H1 (cell line): ENCODE data around the gene LUZP1. TPM values are rescaled to one million over a fixed set of nuclear protein-coding genes. Genes with fewer than 3 reads are reported as not detected.

Experiments
- EGR1 ChIP-seq: IDR thresholded peaks from 2 replicates; pipeline ENCODE4 v1.6.1; 2011; ENCODE audit warnings: low read depth, low read length, borderline replicate concordance
- HDAC2 ChIP-seq, 2 experiments: fragments of 300-600 bp in 1 of 2; sonication (generic) in 1 of 2; IDR thresholded peaks; 2 replicates each; pipeline ENCODE4 v1.6.1; 2011 to 2012; ENCODE audit warnings: low read depth in 2 of 2, low read length in 2 of 2, mild to moderate bottlenecking in 2 of 2, moderate library complexity in 2 of 2, borderline replicate concordance in 1 of 2, inconsistent platforms in 1 of 2
- POLR2AphosphoS5 ChIP-seq: IDR thresholded peaks from 2 replicates; pipeline ENCODE4 v1.6.1; 2011; ENCODE audit warnings: low read depth, low read length
- RAD21 ChIP-seq, 2 experiments: IDR thresholded peaks in 1 of 2; conservative IDR thresholded peaks in 1 of 2; 2 replicates each; pipeline ENCODE4 v1.6.1; 2011; ENCODE audit warnings: low read depth in 2 of 2, low read length in 2 of 2, improper control_type of control experiment in 1 of 2, inconsistent platforms in 1 of 2, mild to moderate bottlenecking in 1 of 2, moderate library complexity in 1 of 2
- RFX5 ChIP-seq: IDR thresholded peaks from 2 replicates; pipeline ENCODE4 v1.6.1; 2011; ENCODE audit warnings: low read depth, low read length, improper control_type of control experiment, borderline replicate concordance
- polyA plus RNA-seq, 7 experiments: library from polyadenylated mRNA; depleted of rRNA in 3 of 7; stranded (reverse) in 5 of 7; unstranded in 2 of 7; fragments of >200 nt in 5 of 7; fragments of 200-250 nt in 2 of 7; gene quantifications; 1 replicate in 5 of 7; 2 replicates in 1 of 7; 4 replicates in 1 of 7; pipeline versions ENCODE4 v1.2.1 to v1.2.3, GENCODE V29; 2011 to 2013; ENCODE audit warnings: missing spikeins in 2 of 7, mixed read lengths in 2 of 7
- total RNA-seq: library from RNA; stranded (reverse); fragmentation: NEBNext Ultra II Directional; extraction: Animal tissue kit (Norgen Biotek cat#: 25700); gene quantifications from 2 replicates; pipeline ENCODE4 v1.2.1, GENCODE V29; 2021
- TF ChIP-seq, protein P1 (sequence below): fragments of 300-600 bp; sonication (generic); IDR thresholded peaks from 2 replicates; pipeline ENCODE4 v1.7.1; 2012; ENCODE audit warnings: low read length, moderate library complexity, mild to moderate bottlenecking, inconsistent platforms; ENCODE audit not compliant: insufficient replicate concordance

The LUZP1 gene
- total and polyA plus RNA-seq, 2 of the 8 experiments (the other 6 are each of a cell fraction or from before 2014, with no cell fraction given), result 14.0 to 60.5 TPM

DNA sequence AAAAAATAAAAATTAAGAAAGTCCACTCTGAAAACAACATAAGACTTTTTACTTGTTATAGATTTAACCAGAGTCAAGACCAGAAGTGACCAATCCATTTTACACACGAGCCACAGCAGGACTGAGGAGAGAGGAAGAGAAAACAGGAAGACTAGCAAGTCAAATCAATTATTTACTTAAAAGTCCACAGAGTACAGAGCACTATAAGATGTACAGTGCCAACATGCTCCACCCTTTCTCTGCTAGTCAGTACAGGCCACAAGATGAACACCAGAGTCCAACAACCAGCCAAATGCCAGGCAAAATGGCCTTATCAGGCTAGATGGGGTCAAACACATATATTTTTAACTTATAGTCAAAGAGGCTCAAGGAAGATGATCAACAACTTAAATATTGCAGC lies 19.5 kb downstream of the LUZP1 start (continued):
- TF ChIP-seq, protein P1, sequence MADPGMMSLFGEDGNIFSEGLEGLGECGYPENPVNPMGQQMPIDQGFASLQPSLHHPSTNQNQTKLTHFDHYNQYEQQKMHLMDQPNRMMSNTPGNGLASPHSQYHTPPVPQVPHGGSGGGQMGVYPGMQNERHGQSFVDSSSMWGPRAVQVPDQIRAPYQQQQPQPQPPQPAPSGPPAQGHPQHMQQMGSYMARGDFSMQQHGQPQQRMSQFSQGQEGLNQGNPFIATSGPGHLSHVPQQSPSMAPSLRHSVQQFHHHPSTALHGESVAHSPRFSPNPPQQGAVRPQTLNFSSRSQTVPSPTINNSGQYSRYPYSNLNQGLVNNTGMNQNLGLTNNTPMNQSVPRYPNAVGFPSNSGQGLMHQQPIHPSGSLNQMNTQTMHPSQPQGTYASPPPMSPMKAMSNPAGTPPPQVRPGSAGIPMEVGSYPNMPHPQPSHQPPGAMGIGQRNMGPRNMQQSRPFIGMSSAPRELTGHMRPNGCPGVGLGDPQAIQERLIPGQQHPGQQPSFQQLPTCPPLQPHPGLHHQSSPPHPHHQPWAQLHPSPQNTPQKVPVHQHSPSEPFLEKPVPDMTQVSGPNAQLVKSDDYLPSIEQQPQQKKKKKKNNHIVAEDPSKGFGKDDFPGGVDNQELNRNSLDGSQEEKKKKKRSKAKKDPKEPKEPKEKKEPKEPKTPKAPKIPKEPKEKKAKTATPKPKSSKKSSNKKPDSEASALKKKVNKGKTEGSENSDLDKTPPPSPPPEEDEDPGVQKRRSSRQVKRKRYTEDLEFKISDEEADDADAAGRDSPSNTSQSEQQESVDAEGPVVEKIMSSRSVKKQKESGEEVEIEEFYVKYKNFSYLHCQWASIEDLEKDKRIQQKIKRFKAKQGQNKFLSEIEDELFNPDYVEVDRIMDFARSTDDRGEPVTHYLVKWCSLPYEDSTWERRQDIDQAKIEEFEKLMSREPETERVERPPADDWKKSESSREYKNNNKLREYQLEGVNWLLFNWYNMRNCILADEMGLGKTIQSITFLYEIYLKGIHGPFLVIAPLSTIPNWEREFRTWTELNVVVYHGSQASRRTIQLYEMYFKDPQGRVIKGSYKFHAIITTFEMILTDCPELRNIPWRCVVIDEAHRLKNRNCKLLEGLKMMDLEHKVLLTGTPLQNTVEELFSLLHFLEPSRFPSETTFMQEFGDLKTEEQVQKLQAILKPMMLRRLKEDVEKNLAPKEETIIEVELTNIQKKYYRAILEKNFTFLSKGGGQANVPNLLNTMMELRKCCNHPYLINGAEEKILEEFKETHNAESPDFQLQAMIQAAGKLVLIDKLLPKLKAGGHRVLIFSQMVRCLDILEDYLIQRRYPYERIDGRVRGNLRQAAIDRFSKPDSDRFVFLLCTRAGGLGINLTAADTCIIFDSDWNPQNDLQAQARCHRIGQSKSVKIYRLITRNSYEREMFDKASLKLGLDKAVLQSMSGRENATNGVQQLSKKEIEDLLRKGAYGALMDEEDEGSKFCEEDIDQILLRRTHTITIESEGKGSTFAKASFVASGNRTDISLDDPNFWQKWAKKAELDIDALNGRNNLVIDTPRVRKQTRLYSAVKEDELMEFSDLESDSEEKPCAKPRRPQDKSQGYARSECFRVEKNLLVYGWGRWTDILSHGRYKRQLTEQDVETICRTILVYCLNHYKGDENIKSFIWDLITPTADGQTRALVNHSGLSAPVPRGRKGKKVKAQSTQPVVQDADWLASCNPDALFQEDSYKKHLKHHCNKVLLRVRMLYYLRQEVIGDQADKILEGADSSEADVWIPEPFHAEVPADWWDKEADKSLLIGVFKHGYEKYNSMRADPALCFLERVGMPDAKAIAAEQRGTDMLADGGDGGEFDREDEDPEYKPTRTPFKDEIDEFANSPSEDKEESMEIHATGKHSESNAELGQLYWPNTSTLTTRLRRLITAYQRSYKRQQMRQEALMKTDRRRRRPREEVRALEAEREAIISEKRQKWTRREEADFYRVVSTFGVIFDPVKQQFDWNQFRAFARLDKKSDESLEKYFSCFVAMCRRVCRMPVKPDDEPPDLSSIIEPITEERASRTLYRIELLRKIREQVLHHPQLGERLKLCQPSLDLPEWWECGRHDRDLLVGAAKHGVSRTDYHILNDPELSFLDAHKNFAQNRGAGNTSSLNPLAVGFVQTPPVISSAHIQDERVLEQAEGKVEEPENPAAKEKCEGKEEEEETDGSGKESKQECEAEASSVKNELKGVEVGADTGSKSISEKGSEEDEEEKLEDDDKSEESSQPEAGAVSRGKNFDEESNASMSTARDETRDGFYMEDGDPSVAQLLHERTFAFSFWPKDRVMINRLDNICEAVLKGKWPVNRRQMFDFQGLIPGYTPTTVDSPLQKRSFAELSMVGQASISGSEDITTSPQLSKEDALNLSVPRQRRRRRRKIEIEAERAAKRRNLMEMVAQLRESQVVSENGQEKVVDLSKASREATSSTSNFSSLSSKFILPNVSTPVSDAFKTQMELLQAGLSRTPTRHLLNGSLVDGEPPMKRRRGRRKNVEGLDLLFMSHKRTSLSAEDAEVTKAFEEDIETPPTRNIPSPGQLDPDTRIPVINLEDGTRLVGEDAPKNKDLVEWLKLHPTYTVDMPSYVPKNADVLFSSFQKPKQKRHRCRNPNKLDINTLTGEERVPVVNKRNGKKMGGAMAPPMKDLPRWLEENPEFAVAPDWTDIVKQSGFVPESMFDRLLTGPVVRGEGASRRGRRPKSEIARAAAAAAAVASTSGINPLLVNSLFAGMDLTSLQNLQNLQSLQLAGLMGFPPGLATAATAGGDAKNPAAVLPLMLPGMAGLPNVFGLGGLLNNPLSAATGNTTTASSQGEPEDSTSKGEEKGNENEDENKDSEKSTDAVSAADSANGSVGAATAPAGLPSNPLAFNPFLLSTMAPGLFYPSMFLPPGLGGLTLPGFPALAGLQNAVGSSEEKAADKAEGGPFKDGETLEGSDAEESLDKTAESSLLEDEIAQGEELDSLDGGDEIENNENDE, result no peak
- TF ChIP-seq EGR1 (no peak), RFX5 (no peak), RAD21 (IDR thresholded peaks at IDR 0.05 in 1 of 2, conservative IDR thresholded peaks at IDR 0.05 in 1 of 2; ENCODE audit: low read depth in 2 of 2, low read length in 2 of 2) (no peak), POLR2AphosphoS5 (no peak), HDAC2 (IDR thresholded peaks at IDR 0.05; ENCODE audit: borderline replicate concordance in 1 of 2, low read depth in 2 of 2, low read length in 2 of 2) (no peak)
- TF ChIP-seq, all 59 proteins: peak for 0
